Bone marrow (tissue), 2 donors: ENCODE measurements around the gene ERC2.

Experiments
- DNase-seq, 2 donors: peaks; one replicate each; lab custom pipeline; 2025; lab: John Stamatoyannopoulos, UW

The ERC2 gene

GRCh38 chr3:55678546-55679216, 789.6 kb downstream of the ERC2 start:
- DNase-seq = no peak

GRCh38 chr3:55676643-55677042, 791.6 kb downstream of the ERC2 start:
- no peak for DNase-seq

- no peak for DNase-seq
These were observed 792.8 kb downstream of the ERC2 start for GRCh38 chr3:55675478-55675877.

- DNase-seq = no peak
These were observed 794.5 kb downstream of the ERC2 start for GRCh38 chr3:55673764-55674163.

GRCh38 chr3:55669133-55669532, 799.1 kb downstream of the ERC2 start:
- no peak for DNase-seq

GRCh38 chr3:55668359-55668758, 799.9 kb downstream of the ERC2 start:
- DNase-seq = no peak

GRCh38 chr3:55664387-55664786, 803.9 kb downstream of the ERC2 start:
- no peak for DNase-seq

GRCh38 chr3:55662683-55663082, 805.6 kb downstream of the ERC2 start:
- DNase-seq = no peak

- no peak for DNase-seq
These were observed 806.7 kb downstream of the ERC2 start for GRCh38 chr3:55661571-55661970.

GRCh38 chr3:55661141-55661540, 807.1 kb downstream of the ERC2 start:
- DNase-seq = no peak

GRCh38 chr3:55660642-55661041, 807.6 kb downstream of the ERC2 start:
- no peak for DNase-seq

- DNase-seq = no peak
These were observed 808.6 kb downstream of the ERC2 start for GRCh38 chr3:55659701-55660100.

- no peak for DNase-seq
These were observed 809.3 kb downstream of the ERC2 start for GRCh38 chr3:55658690-55659562.

- DNase-seq = no peak
These were observed 810.0 kb downstream of the ERC2 start for GRCh38 chr3:55658270-55658669.

GRCh38 chr3:55655544-55655943, 812.7 kb downstream of the ERC2 start:
- no peak for DNase-seq

- DNase-seq = no peak
These were observed 814.0 kb downstream of the ERC2 start for GRCh38 chr3:55654123-55654760.

- no peak for DNase-seq
These were observed 817.3 kb downstream of the ERC2 start for GRCh38 chr3:55651011-55651410.

GRCh38 chr3:55650011-55650410, 818.3 kb downstream of the ERC2 start:
- DNase-seq = no peak

GRCh38 chr3:55649554-55649953, 818.7 kb downstream of the ERC2 start:
- no peak for DNase-seq

- DNase-seq = no peak
These were observed 819.5 kb downstream of the ERC2 start for GRCh38 chr3:55648591-55649318.

GRCh38 chr3:55647670-55648069, 820.6 kb downstream of the ERC2 start:
- no peak for DNase-seq

GRCh38 chr3:55647063-55647462, 821.2 kb downstream of the ERC2 start:
- DNase-seq = no peak
